K562 (cell line): ENCODE data around the gene TALDO1. TPM values are rescaled to one million over a fixed set of nuclear protein-coding genes. Genes with fewer than 3 reads are reported as not detected.

ENCODE experiments used
- ATAC-seq: fragments of 200-7000 bp; cut with Tn5 transposase; 3 replicates; pipeline ENCODE4 v1.9.1; 2020; ENCODE audit warnings: moderate library complexity
- BruUV-seq: library from RNA; stranded (reverse); fragments of 400-500 nt; replicated peaks from 2 replicates; lab custom pipeline; 2021; lab: Mats Ljungman, UMichigan
- CTCF ChIA-PET: fragments of 300-600 bp; formaldehyde crosslinking; extraction: SDS; loops from one replicate; lab custom pipeline; 2021; ENCODE audit warnings: low intra/inter-chr PET ratio; lab: Yijun Ruan, JAX
- POLR2A ChIA-PET: fragments of 300-600, 350-650 bp; sonication (Branson Sonifier 250); formaldehyde crosslinking; extraction: SDS; loops from one replicate; lab custom pipeline; 2021; ENCODE audit warnings: antibody characterized with exemption, inconsistent platforms; lab: Yijun Ruan, JAX
- DNase-seq, 4 experiments: peaks; one replicate each; pipeline versions ENCODE4 v3.0.0 to v3.0.0-alpha.2; 2011 to 2018; ENCODE audit warnings: low spot score in 3 of 4, mixed read lengths in 3 of 4; ENCODE audit errors: extremely low read depth in 1 of 4
- FAIRE-seq: peaks from 2 replicates; lab custom pipeline; 2011; peaks lifted over from hg19 to GRCh38; lab: Jason Lieb, UNC
- H2AFZ ChIP-seq: 2 replicates; pipeline ENCODE4 v1.6.0; 2011; ENCODE audit warnings: low read depth, low read length, control low read depth, inconsistent platforms
- H3K27ac ChIP-seq: fragments of 200-600 bp; 3 replicates; pipeline ENCODE4 v1.8.0; 2011; ENCODE audit warnings: low read depth, mild to moderate bottlenecking, control low read depth, inconsistent platforms, low read length, moderate library complexity, mixed read lengths; ENCODE audit errors: extremely low read depth
- H3K27me3 ChIP-seq, 2 experiments: fragments of 300-600 bp in 1 of 2; 2 replicates in 1 of 2; 3 replicates in 1 of 2; pipeline versions ENCODE4 v1.6.0 to v1.8.0; 2011; ENCODE audit warnings: inconsistent platforms in 2 of 2, low read length in 2 of 2, mild to moderate bottlenecking in 1 of 2, mixed read lengths in 1 of 2, moderate library complexity in 1 of 2; ENCODE audit not compliant: control insufficient read depth in 2 of 2, insufficient read depth in 2 of 2
- H3K36me3 ChIP-seq: fragments of 300-600 bp; 3 replicates; pipeline ENCODE4 v1.8.0; 2011; ENCODE audit warnings: mild to moderate bottlenecking, low read length, inconsistent platforms; ENCODE audit not compliant: control insufficient read depth, insufficient read depth
- H3K4me1 ChIP-seq, 2 experiments: fragments of 200-600 bp in 1 of 2; replicated peaks in 1 of 2; 2 replicates in 1 of 2; 3 replicates in 1 of 2; pipeline versions ENCODE4 v1.5.1 to v1.8.0; 2011; ENCODE audit warnings: inconsistent platforms in 2 of 2, low read length in 2 of 2, mild to moderate bottlenecking in 1 of 2, mixed read lengths in 1 of 2, moderate library complexity in 1 of 2; ENCODE audit not compliant: control insufficient read depth in 2 of 2, insufficient read depth in 2 of 2
- H3K4me2 ChIP-seq: 2 replicates; pipeline ENCODE4 v1.6.1; 2011; ENCODE audit warnings: low read length, control low read depth, inconsistent platforms, mixed read lengths; ENCODE audit not compliant: insufficient read depth
- H3K4me3 ChIP-seq: fragments of 200-600 bp; sonication (generic), shearing (Covaris generic); 2 replicates; pipeline ENCODE4 v1.5.1; 2016; ENCODE audit warnings: control low read depth, inconsistent platforms
- H3K79me2 ChIP-seq: fragments of 200-600 bp; 3 replicates; pipeline ENCODE4 v1.8.0; 2011; ENCODE audit warnings: low read length, inconsistent platforms; ENCODE audit not compliant: control insufficient read depth, insufficient read depth
- H3K9ac ChIP-seq, 2 experiments: 2 replicates each; pipeline versions ENCODE4 v1.6.0 to v1.6.1; 2011; ENCODE audit warnings: low read depth in 2 of 2, low read length in 2 of 2, control low read depth in 1 of 2, inconsistent platforms in 1 of 2, mild to moderate bottlenecking in 1 of 2, mixed read lengths in 1 of 2; ENCODE audit not compliant: insufficient read depth in 1 of 2
- H3K9me1 ChIP-seq: one replicate; pipeline ENCODE4 v1.6.0; 2011; ENCODE audit warnings: inconsistent platforms, mild to moderate bottlenecking, low read length, moderate library complexity; ENCODE audit not compliant: control insufficient read depth, insufficient read depth
- H3K9me3 ChIP-seq: replicated peaks from 2 replicates; pipeline ENCODE4 v1.5.1; 2011; ENCODE audit warnings: low read depth, low read length, inconsistent platforms; ENCODE audit not compliant: control insufficient read depth, insufficient read depth
- H4K20me1 ChIP-seq: replicated peaks from 2 replicates; pipeline ENCODE4 v1.6.1; 2011; ENCODE audit warnings: low read length, inconsistent platforms, mixed read lengths; ENCODE audit not compliant: control insufficient read depth, insufficient read depth
- POLR2G ChIP-seq: fragments of 200-400 bp; formaldehyde crosslinking; IDR thresholded peaks from 2 replicates; pipeline ENCODE4 v1.6.1; 2017; ENCODE audit warnings: low read depth, mild to moderate bottlenecking, antibody characterized with exemption, low read length, moderate library complexity
- TSC22D4 ChIP-seq: fragments of 450-650 bp; IDR thresholded peaks from 2 replicates; pipeline ENCODE4 v1.6.1; 2016; ENCODE audit warnings: missing genetic modification characterization, missing biosample characterization, control low read depth
- WGBS: fragments of 100-300 bp; shearing (Covaris generic); methylation state at CpG from one replicate; pipeline ENCODE4 v1.1.6; 2016; ENCODE audit warnings: low coverage, mixed read lengths; ENCODE audit not compliant: insufficient coverage; ENCODE audit errors: missing lambda C conversion rate; 5-methylcytosine and 5-hydroxymethylcytosine counted together
- in situ Hi-C: fragments of 300-500 bp; cut with MboI; formaldehyde crosslinking; loops from 4 replicates; pipeline ENCODE4 v1.15.0; 2018; ENCODE audit warnings: inconsistent platforms, mixed read lengths
- intact Hi-C: fragments of 100-400 bp; cut with micrococcal nuclease; formaldehyde crosslinking; loops from 2 replicates; pipeline ENCODE4 v1.14.2; 2022
- polyA plus RNA-seq, 8 experiments: library from polyadenylated mRNA; depleted of rRNA in 4 of 8; stranded (reverse) in 5 of 8; unstranded in 3 of 8; fragments of >200 nt; fragmentation: Nextera tagmentation in 2 of 8; fragmentation: Illumina TruSeq in 1 of 8; extraction: Ambion mirVana in 2 of 8; extraction: Trizol in 1 of 8; gene quantifications; 2 replicates each; pipeline versions ENCODE4 v1.2.1 to v1.2.3, GENCODE V29; 2011 to 2014; ENCODE audit warnings: inconsistent platforms in 1 of 8, missing spikeins in 1 of 8
- total RNA-seq, 7 experiments: library from RNA; depleted of rRNA in 6 of 7; stranded (reverse); fragments of >200 nt in 6 of 7; fragmentation: Illumina TruSeq in 2 of 7; extraction: Trizol in 2 of 7; gene quantifications; 2 replicates each; pipeline versions ENCODE4 v1.2.1 to v1.2.3, GENCODE V29; 2011 to 2021; ENCODE audit warnings: low replicate concordance in 1 of 7
- TF ChIP-seq, protein P1 (sequence below), 2 experiments: IDR thresholded peaks; 2 replicates each; pipeline ENCODE4 v1.6.1; 2011; ENCODE audit warnings: borderline replicate concordance in 1 of 2, control low read depth in 1 of 2, low read depth in 1 of 2, low read length in 1 of 2, mild to moderate bottlenecking in 1 of 2, mixed read lengths in 1 of 2, moderate library complexity in 1 of 2; ENCODE audit not compliant: insufficient read depth in 1 of 2, insufficient read length in 1 of 2, poor library complexity in 1 of 2, severe bottlenecking in 1 of 2; ENCODE audit errors: extremely low read depth in 1 of 2
- TF ChIP-seq, protein P2 (sequence below): sonication (generic); formaldehyde crosslinking; IDR thresholded peaks from 2 replicates; pipeline ENCODE4 v1.9.0; 2022; ENCODE audit warnings: mild to moderate bottlenecking, missing genetic modification reagents
- TF ChIP-seq, protein P3 (sequence below): sonication (generic); formaldehyde crosslinking; IDR thresholded peaks from 2 replicates; pipeline ENCODE4 v1.8.0; 2022; ENCODE audit warnings: mild to moderate bottlenecking, missing genetic modification reagents
- TF ChIP-seq, protein P4 (sequence below): fragments of 250-450 bp; sonication (Bioruptor Pico); IDR thresholded peaks from 2 replicates; pipeline ENCODE4 v1.8.0; 2022; ENCODE audit warnings: inconsistent platforms
- TF ChIP-seq, protein P5 (sequence below): fragments of 250-450 bp; sonication (Bioruptor Pico); IDR thresholded peaks from 2 replicates; pipeline ENCODE4 v1.8.0; 2022; ENCODE audit warnings: moderate library complexity, mild to moderate bottlenecking, inconsistent platforms
- TF ChIP-seq, protein P6 (sequence below): fragments of 250-450 bp; sonication (Bioruptor Pico); IDR thresholded peaks from 2 replicates; pipeline ENCODE4 v1.8.0; 2021; ENCODE audit warnings: moderate library complexity, mild to moderate bottlenecking, inconsistent platforms

Gene TALDO1
- total and polyA plus RNA-seq, 9 of the 15 experiments (the other 6 are each of a cell fraction or from before 2014, with no cell fraction given) = 260 to 541 (median 441) TPM

DNA sequence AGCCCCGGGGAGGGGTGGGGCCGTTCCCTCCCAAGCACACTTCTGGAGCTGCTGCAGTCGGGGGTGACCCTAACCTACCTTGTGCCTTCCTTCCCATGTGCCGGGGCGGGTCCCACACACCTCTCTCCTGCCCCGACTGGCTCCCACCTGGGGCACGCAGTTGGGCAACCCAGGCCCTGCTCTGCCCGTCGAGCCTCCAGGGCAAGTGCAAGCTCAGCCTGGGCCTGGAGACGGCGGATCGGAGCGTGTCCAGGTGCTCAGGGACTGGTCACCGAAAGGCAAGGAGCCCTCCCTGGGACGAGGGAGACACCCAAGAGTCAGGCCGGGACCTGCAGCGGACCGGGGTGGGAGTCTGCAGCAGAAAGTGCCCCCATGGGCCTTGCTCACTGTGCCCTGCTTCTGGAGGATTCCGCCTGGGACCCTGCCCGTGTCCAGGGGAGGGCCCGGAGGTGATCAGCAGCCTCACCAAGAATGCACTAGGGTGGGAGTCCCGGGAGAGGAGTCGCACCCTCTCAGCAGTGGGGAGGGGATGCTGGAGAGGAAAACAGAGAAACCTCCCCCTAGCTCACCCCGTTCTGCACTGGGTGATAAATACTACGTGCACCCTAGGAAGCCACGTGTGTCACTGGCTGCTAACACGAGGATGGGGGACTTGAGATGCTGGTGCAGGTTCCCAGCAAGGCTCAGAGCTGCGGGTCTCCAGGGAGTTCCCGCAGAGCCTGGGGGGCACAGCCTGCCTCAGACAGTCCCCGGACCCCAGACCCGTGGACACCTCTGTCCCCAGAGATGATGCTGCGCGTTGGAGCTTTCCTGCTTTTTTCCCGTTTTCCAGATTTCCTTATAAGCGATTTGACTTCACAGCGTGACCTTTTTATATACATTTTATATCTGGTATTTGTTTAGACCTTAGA, 35.3 kb downstream of the TALDO1 start:
- no peaks in the 10 kb centered on the region for H3K9me3 ChIP-seq
- no peaks in the 10 kb centered on the region for H3K27me3 ChIP-seq
- no peaks in the 10 kb centered on the region for H3K9me1 ChIP-seq
- ChIA-PET POLR2A (interaction anchor here (1.6 kb wide), 1 partner anchor 11 kb away, joined by 4 read pairs; no protein-coding TSS in a partner anchor), CTCF (no interaction called here)
- no peaks in the 10 kb centered on the region for H4K20me1 ChIP-seq
- no peak overlapping the region for H3K4me3 ChIP-seq
- ATAC-seq (no peak), DNase-seq (no peak), FAIRE-seq (no peak)
- peaks cover 16% of the 10 kb centered on the region; the same call in 2 of the 3 replicates for H3K36me3 ChIP-seq
- in situ Hi-C loops = no loop called here
- H3K27ac ChIP-seq = no peak overlapping the region
- intact Hi-C loops = no loop called here
- BruUV-seq = no TSS peak
- peaks cover 7 to 71% of the 10 kb centered on the region in 2 experiments for H3K4me1 ChIP-seq
- TF ChIP-seq, protein P1, sequence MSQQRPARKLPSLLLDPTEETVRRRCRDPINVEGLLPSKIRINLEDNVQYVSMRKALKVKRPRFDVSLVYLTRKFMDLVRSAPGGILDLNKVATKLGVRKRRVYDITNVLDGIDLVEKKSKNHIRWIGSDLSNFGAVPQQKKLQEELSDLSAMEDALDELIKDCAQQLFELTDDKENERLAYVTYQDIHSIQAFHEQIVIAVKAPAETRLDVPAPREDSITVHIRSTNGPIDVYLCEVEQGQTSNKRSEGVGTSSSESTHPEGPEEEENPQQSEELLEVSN (IDR thresholded peaks at IDR 0.05; ENCODE audit: borderline replicate concordance in 1 of 2, extremely low read depth in 1 of 2, insufficient read depth in 1 of 2, insufficient read length in 1 of 2, low read depth in 1 of 2, low read length in 1 of 2, poor library complexity in 1 of 2, severe bottlenecking in 1 of 2) = peak in 1 of 2 experiments; percentile 16
- TF ChIP-seq TSC22D4 (tag) (no peak), POLR2G (peak; percentile 65)
- TF ChIP-seq, protein P2, sequence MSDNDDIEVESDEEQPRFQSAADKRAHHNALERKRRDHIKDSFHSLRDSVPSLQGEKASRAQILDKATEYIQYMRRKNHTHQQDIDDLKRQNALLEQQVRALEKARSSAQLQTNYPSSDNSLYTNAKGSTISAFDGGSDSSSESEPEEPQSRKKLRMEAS (CRISPR knock-in tag) = 0 out of 2 replicates have a peak, but pooled peaks have one; percentile 29
- TF ChIP-seq, protein P3, sequence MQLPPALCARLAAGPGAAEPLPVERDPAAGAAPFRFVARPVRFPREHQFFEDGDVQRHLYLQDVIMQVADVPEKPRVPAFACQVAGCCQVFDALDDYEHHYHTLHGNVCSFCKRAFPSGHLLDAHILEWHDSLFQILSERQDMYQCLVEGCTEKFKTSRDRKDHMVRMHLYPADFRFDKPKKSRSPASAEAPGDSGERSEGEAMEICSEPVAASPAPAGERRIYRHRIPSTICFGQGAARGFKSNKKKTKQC (CRISPR knock-in tag) = no peak
- TF ChIP-seq, protein P4, sequence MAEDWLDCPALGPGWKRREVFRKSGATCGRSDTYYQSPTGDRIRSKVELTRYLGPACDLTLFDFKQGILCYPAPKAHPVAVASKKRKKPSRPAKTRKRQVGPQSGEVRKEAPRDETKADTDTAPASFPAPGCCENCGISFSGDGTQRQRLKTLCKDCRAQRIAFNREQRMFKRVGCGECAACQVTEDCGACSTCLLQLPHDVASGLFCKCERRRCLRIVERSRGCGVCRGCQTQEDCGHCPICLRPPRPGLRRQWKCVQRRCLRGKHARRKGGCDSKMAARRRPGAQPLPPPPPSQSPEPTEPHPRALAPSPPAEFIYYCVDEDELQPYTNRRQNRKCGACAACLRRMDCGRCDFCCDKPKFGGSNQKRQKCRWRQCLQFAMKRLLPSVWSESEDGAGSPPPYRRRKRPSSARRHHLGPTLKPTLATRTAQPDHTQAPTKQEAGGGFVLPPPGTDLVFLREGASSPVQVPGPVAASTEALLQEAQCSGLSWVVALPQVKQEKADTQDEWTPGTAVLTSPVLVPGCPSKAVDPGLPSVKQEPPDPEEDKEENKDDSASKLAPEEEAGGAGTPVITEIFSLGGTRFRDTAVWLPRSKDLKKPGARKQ (CRISPR knock-in tag) = no peak
- TF ChIP-seq, protein P5, sequence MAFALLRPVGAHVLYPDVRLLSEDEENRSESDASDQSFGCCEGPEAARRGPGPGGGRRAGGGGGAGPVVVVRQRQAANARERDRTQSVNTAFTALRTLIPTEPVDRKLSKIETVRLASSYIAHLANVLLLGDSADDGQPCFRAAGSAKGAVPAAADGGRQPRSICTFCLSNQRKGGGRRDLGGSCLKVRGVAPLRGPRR (CRISPR knock-in tag) = no peak
- TF ChIP-seq, protein P6, sequence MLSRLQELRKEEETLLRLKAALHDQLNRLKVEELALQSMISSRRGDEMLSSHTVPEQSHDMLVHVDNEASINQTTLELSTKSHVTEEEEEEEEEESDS (CRISPR knock-in tag) = no peak
- no peak overlapping the region for H3K4me2 ChIP-seq
- 75% methylated on average over 35 of the region's 36 CpGs for WGBS
- H3K79me2 ChIP-seq = peaks cover 16% of the 10 kb centered on the region
- peak overlapping the region in 1 of 2 experiments; percentile 85; a peak in 2 of 4 replicates for H3K9ac ChIP-seq
- H2AFZ ChIP-seq = no peak overlapping the region
